CD14-positive monocyte (primary cell): ENCODE measurements around the gene ZNF79. TPM values are rescaled to one million over a fixed set of nuclear protein-coding genes. Genes with fewer than 3 reads are reported as not detected.

Experiments used
- DNase-seq, 3 donors: peaks; one replicate each; pipeline ENCODE4 v3.0.0-alpha.2; 2011 to 2022
- H2AFZ ChIP-seq: 2 replicates; pipeline ENCODE4 v1.6.0; 2012; ENCODE audit warnings: mild to moderate bottlenecking, low read depth, low read length, inconsistent platforms; ENCODE audit not compliant: insufficient read depth, poor library complexity, severe bottlenecking
- H3K27ac ChIP-seq, 2 donors: 1 replicate in 1 of 2; 2 replicates in 1 of 2; pipeline ENCODE4 v1.5.1; 2012 to 2013; ENCODE audit warnings: low read length in 2 of 2, control low read depth in 1 of 2, inconsistent platforms in 1 of 2, low read depth in 1 of 2, mild to moderate bottlenecking in 1 of 2
- H3K27me3 ChIP-seq, 2 donors: one replicate each; pipeline versions ENCODE4 v1.6.0 to v1.6.1; 2011 to 2013; ENCODE audit warnings: low read length in 2 of 2; ENCODE audit not compliant: control insufficient read depth in 2 of 2, insufficient read depth in 2 of 2
- H3K36me3 ChIP-seq, 2 donors: replicated peaks in 1 of 2; 1 replicate in 1 of 2; 2 replicates in 1 of 2; pipeline versions ENCODE4 v1.5.1 to v1.6.1; 2012 to 2013; ENCODE audit warnings: low read length in 2 of 2, control low read depth in 1 of 2, inconsistent platforms in 1 of 2, mild to moderate bottlenecking in 1 of 2; ENCODE audit not compliant: insufficient read depth in 2 of 2, control insufficient read depth in 1 of 2
- H3K4me1 ChIP-seq, 2 donors: 1 replicate in 1 of 2; 2 replicates in 1 of 2; pipeline versions ENCODE4 v1.5.1 to v1.6.1; 2012 to 2013; ENCODE audit warnings: low read length in 2 of 2, control low read depth in 1 of 2, inconsistent platforms in 1 of 2, mild to moderate bottlenecking in 1 of 2, moderate library complexity in 1 of 2; ENCODE audit not compliant: insufficient read depth in 2 of 2, control insufficient read depth in 1 of 2
- H3K4me2 ChIP-seq: replicated peaks from 2 replicates; pipeline ENCODE3; 2012; ENCODE audit warnings: low read length, moderate library complexity, mild to moderate bottlenecking; ENCODE audit not compliant: poor library complexity, severe bottlenecking; ENCODE audit errors: extremely low read depth
- H3K4me3 ChIP-seq, 3 experiments: fragments of 200-600 bp in 1 of 3; sonication (generic) in 1 of 3; replicated peaks in 1 of 3; 1 replicate in 2 of 3; 2 replicates in 1 of 3; pipeline ENCODE4 v1.5.1; 2011 to 2013; ENCODE audit warnings: low read length in 3 of 3, mild to moderate bottlenecking in 3 of 3, control low read depth in 2 of 3, low read depth in 2 of 3, inconsistent platforms in 1 of 3, moderate library complexity in 1 of 3
- H3K79me2 ChIP-seq: 2 replicates; pipeline ENCODE4 v1.6.0; 2012; ENCODE audit warnings: mild to moderate bottlenecking, control low read depth, inconsistent platforms, low read length, moderate library complexity; ENCODE audit not compliant: insufficient read depth
- H3K9ac ChIP-seq: 2 replicates; pipeline ENCODE4 v1.6.0; 2017; ENCODE audit warnings: low read length, mild to moderate bottlenecking; ENCODE audit not compliant: insufficient read depth, poor library complexity, severe bottlenecking
- H3K9me3 ChIP-seq, 2 donors: replicated peaks in 1 of 2; 1 replicate in 1 of 2; 2 replicates in 1 of 2; pipeline versions ENCODE4 v1.5.1 to v1.6.1; 2012 to 2013; ENCODE audit warnings: low read length in 2 of 2, control low read depth in 1 of 2; ENCODE audit not compliant: control insufficient read depth in 1 of 2, insufficient read depth in 1 of 2
- H4K20me1 ChIP-seq: 2 replicates; pipeline ENCODE4 v1.6.0; 2012; ENCODE audit warnings: mild to moderate bottlenecking, low read length, control low read depth, moderate library complexity; ENCODE audit not compliant: insufficient read depth
- H3K27ac Mint-ChIP-seq, 7 donors: one replicate each; pipeline ENCODE4 v1.8.0; 2020; ENCODE audit warnings: mild to moderate bottlenecking in 7 of 7, mixed read lengths in 7 of 7, moderate library complexity in 6 of 7, inconsistent platforms in 2 of 7
- H3K27me3 Mint-ChIP-seq, 3 donors: one replicate each; pipeline ENCODE4 v1.8.0; 2021 to 2022; ENCODE audit warnings: low read depth in 3 of 3, mild to moderate bottlenecking in 3 of 3, mixed read lengths in 3 of 3, moderate library complexity in 3 of 3, inconsistent platforms in 1 of 3
- H3K36me3 Mint-ChIP-seq, 2 donors: one replicate each; pipeline ENCODE4 v1.8.0; 2020; ENCODE audit warnings: mixed read lengths in 2 of 2, inconsistent platforms in 1 of 2, mild to moderate bottlenecking in 1 of 2
- H3K4me1 Mint-ChIP-seq: one replicate; pipeline ENCODE4 v1.8.0; 2020; ENCODE audit warnings: mild to moderate bottlenecking, mixed read lengths
- H3K4me3 Mint-ChIP-seq, 2 donors: one replicate each; pipeline ENCODE4 v1.8.0; 2020; ENCODE audit warnings: mild to moderate bottlenecking in 2 of 2, mixed read lengths in 2 of 2, moderate library complexity in 1 of 2
- H3K9me3 Mint-ChIP-seq, 7 donors: one replicate each; pipeline ENCODE4 v1.8.0; 2020 to 2022; ENCODE audit warnings: mixed read lengths in 7 of 7, mild to moderate bottlenecking in 6 of 7, moderate library complexity in 6 of 7, inconsistent platforms in 2 of 7
- WGBS: methylation state at CpG from one replicate; pipeline ENCODE4 v1.1.5; 2013; ENCODE audit warnings: missing lambda C conversion rate; ENCODE audit not compliant: insufficient coverage; 5-methylcytosine and 5-hydroxymethylcytosine counted together
- intact Hi-C, 2 donors: fragments of 100-400 bp; cut with micrococcal nuclease; formaldehyde crosslinking; loops; one replicate each; pipeline versions ENCODE4 v1.15.0 to v1.15.1; 2023
- polyA plus RNA-seq, 3 donors: library from polyadenylated mRNA; depleted of rRNA in 1 of 3; unstranded in 2 of 3; stranded (reverse) in 1 of 3; fragments of 300-500 nt in 2 of 3; fragments of >200 nt in 1 of 3; fragmentation: Illumina TruSeq in 2 of 3; gene quantifications; 1 replicate in 2 of 3; 2 replicates in 1 of 3; pipeline ENCODE4 v1.2.3, GENCODE V29; 2012 to 2021
- TF ChIP-seq, protein P1 (sequence below): fragments of 200-600 bp; IDR thresholded peaks from one replicate; pipeline ENCODE4 v1.8.0; 2022; ENCODE audit warnings: antibody characterized with exemption, mild to moderate bottlenecking

ZNF79 gene
- polyA plus RNA-seq, 3 donors, result 1.4 to 3.3 (median 2.0) TPM

DNA sequence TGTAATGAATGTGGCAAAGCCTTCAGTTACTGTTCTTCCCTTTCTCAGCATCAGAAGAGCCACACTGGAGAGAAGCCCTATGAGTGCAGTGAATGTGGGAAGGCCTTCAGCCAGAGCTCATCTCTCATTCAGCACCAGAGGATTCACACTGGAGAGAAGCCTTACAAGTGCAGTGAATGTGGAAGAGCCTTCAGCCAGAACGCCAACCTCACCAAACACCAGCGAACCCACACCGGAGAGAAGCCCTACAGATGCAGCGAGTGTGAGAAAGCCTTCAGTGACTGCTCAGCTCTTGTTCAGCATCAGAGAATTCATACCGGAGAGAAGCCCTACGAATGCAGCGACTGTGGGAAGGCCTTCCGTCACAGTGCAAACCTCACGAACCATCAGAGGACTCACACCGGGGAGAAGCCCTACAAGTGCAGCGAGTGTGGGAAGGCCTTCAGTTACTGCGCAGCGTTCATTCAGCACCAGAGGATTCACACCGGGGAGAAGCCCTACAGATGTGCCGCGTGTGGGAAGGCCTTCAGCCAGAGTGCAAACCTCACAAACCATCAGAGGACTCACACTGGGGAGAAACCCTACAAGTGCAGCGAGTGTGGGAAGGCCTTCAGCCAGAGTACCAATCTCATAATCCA, 20.2 kb downstream of the ZNF79 start:
- Histone ChIP-seq H3K27ac (peak overlapping the region in 1 of 2 donors; percentile 31), H3K9ac (no peak overlapping the region), H3K79me2 (peaks cover 18% of the 10 kb centered on the region), H3K36me3 (peaks cover 76 to 89% of the 10 kb centered on the region in 2 donors), H3K9me3 (peaks cover 0 to 8% of the 10 kb centered on the region in 2 donors), H3K27me3 (no peaks in the 10 kb centered on the region), H4K20me1 (peaks cover 34% of the 10 kb centered on the region), H3K4me2 (no peak overlapping the region), H3K4me3 (no peak overlapping the region), H2AFZ (no peak overlapping the region), H3K4me1 (peaks cover 9 to 10% of the 10 kb centered on the region in 2 donors)
- intact Hi-C loops, result no loop called here
- TF ChIP-seq, protein P1, sequence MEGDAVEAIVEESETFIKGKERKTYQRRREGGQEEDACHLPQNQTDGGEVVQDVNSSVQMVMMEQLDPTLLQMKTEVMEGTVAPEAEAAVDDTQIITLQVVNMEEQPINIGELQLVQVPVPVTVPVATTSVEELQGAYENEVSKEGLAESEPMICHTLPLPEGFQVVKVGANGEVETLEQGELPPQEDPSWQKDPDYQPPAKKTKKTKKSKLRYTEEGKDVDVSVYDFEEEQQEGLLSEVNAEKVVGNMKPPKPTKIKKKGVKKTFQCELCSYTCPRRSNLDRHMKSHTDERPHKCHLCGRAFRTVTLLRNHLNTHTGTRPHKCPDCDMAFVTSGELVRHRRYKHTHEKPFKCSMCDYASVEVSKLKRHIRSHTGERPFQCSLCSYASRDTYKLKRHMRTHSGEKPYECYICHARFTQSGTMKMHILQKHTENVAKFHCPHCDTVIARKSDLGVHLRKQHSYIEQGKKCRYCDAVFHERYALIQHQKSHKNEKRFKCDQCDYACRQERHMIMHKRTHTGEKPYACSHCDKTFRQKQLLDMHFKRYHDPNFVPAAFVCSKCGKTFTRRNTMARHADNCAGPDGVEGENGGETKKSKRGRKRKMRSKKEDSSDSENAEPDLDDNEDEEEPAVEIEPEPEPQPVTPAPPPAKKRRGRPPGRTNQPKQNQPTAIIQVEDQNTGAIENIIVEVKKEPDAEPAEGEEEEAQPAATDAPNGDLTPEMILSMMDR, result no peak
- Mint-ChIP-seq H3K27ac (peak overlapping the region in 1 of 7 donors; percentile 55), H3K4me3 (no peak overlapping the region), H3K9me3 (peaks cover 0 to 15% (median 8%) of the 10 kb centered on the region in 7 donors), H3K27me3 (no peaks in the 10 kb centered on the region), H3K4me1 (peaks cover 18% of the 10 kb centered on the region), H3K36me3 (peaks cover 83 to 93% of the 10 kb centered on the region in 2 donors)
- 96% methylated on average over 16 of the region's 17 CpGs for WGBS
- DNase-seq, result no peak

DNA sequence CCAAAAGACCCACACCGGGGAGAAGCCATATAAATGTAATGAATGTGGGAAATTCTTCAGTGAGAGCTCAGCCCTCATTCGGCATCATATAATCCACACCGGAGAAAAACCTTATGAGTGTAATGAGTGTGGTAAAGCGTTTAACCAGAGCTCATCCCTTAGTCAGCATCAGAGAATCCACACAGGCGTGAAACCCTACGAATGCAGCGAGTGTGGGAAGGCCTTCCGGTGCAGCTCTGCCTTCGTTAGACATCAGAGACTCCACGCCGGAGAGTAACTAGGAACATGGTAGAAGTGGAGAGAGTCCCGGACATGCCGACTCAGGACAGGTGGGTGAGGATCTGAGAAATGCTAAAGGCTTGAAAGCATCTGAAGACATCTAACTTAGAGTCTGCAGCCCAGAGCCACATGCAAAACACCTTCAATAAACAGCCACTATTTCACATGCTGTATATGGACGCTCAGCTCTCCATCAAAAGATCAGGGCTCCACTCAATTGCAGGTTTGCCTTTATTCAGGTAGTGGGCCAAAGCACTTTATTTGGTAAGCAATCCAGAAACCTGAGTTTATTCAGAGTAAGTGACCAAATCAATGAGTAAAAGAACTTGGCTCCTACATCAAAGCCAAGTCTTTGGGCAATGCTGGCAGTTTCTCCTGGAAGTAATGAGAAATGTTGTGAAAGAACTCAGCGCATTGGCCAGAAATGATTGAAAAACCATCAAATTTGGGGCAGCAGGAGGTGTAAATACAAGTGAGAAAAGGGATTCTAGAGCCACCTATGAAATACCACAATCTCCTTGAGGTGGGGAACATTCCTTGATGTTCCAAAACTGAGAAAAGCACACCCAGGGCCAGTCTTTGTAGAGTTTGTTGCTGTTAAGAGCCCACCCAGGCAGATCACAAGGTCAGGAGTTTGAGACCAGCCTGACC, 21.0 kb downstream of the ZNF79 start:
- intact Hi-C loops, result no loop called here
- Mint-ChIP-seq H3K27ac (peak overlapping the region in 3 of 7 donors; percentile 19 to 66 (median 65)), H3K27me3 (no peaks in the 10 kb centered on the region), H3K4me1 (peaks cover 25% of the 10 kb centered on the region), H3K36me3 (peaks cover 78 to 93% of the 10 kb centered on the region in 2 donors), H3K4me3 (no peak overlapping the region), H3K9me3 (peaks cover 0 to 15% (median 8%) of the 10 kb centered on the region in 7 donors)
- TF ChIP-seq, protein P1, result no peak
- Histone ChIP-seq H3K79me2 (peaks cover 26% of the 10 kb centered on the region), H3K4me3 (no peak overlapping the region), H3K9ac (no peak overlapping the region), H3K9me3 (peaks cover 0 to 8% of the 10 kb centered on the region in 2 donors), H3K27me3 (no peaks in the 10 kb centered on the region), H3K36me3 (peaks cover 75 to 88% of the 10 kb centered on the region in 2 donors), H3K27ac (no peak overlapping the region), H3K4me1 (peaks cover 17 to 18% of the 10 kb centered on the region in 2 donors), H3K4me2 (no peak overlapping the region), H2AFZ (no peak overlapping the region), H4K20me1 (peaks cover 42% of the 10 kb centered on the region)
- DNase-seq, result no peak
- WGBS, result 89% methylated on average over 1 of the region's 15 CpGs
